AG04450 (cell line): Measurements from ENCODE around the gene C9orf57. TPM values are rescaled to one million over a fixed set of nuclear protein-coding genes. Genes with fewer than 3 reads are reported as not detected.
"Not testable (repeated sequence)": the region's sequence is repeated elsewhere in the genome, so short reads cannot be mapped to it uniquely, and the experiment has no call there.

Experiments
- CTCF ChIA-PET: fragments of 300-600, 350-600 bp; formaldehyde crosslinking; extraction: SDS; loops from one replicate; lab custom pipeline; 2022; ENCODE audit warnings: antibody characterized with exemption, inconsistent platforms; lab: Charles Lee
- POLR2A ChIA-PET: fragments of 350-600 bp; formaldehyde crosslinking; extraction: SDS; loops from one replicate; lab custom pipeline; 2021; ENCODE audit warnings: antibody characterized with exemption, inconsistent platforms; lab: Yijun Ruan, JAX
- DNase-seq: peaks from one replicate; pipeline ENCODE4 v3.0.0-alpha.2; 2011; ENCODE audit warnings: low read depth, low spot score
- H3K27ac ChIP-seq: one replicate; pipeline ENCODE4 v1.5.1; 2012; ENCODE audit warnings: low read depth, low read length, control low read depth
- H3K27me3 ChIP-seq: one replicate; pipeline ENCODE4 v1.6.0; 2012; ENCODE audit warnings: low read length; ENCODE audit not compliant: control insufficient read depth, insufficient read depth
- H3K4me3 ChIP-seq: 2 replicates; pipeline ENCODE4 v1.5.1; 2011; ENCODE audit warnings: mild to moderate bottlenecking, low read depth, low read length, control low read depth
- H3K9me3 ChIP-seq: 2 replicates; pipeline ENCODE4 v1.5.1; 2012; ENCODE audit warnings: low read length; ENCODE audit not compliant: control insufficient read depth, insufficient read depth
- CTCF ChIP-seq: IDR thresholded peaks from 2 replicates; pipeline ENCODE4 v1.5.1; 2011; ENCODE audit warnings: low read depth, low read length, control low read depth, inconsistent platforms
- polyA plus RNA-seq: library from polyadenylated mRNA; depleted of rRNA; stranded (reverse); fragments of >200 nt; gene quantifications from 2 replicates; pipeline ENCODE4 v1.2.3, GENCODE V29; 2011

C9orf57 gene
- polyA plus RNA-seq, 1 experiment = not detected

- POLR2A ChIA-PET = interaction anchor here (1.3 kb wide), 1 partner anchor 112 kb away, joined by 4 read pairs; the partner anchor contains the start of genes ABHD17B and C9orf85
- H3K27me3 ChIP-seq = no peaks in the 10 kb centered on the region
- CTCF ChIA-PET = interaction anchor here (2.8 to 6.4 kb wide), 4 partner anchors 11 to 737 kb away, joined by 21 to 193 read pairs (median 41); no protein-coding TSS in a partner anchor
These were observed 37.6 kb downstream of the C9orf57 start for GRCh38 chr9:72022841-72023240.

GRCh38 chr9:72013292-72013760 lies 47.1 kb downstream of the C9orf57 start:
- CTCF ChIA-PET = no interaction called here

More at GRCh38 chr9:72022841-72023240, 37.6 kb downstream of the C9orf57 start:
- DNase-seq = peak; percentile 47
- Histone ChIP-seq H3K27ac (no peak overlapping the region), H3K9me3 (no peaks in the 10 kb centered on the region), H3K4me3 (no peak overlapping the region)
- TF ChIP-seq CTCF = no peak

GRCh38 chr9:72012646-72013045 lies 47.8 kb downstream of the C9orf57 start:
- DNase-seq = no peak
- ChIA-PET CTCF (interaction anchor here (0.6 kb wide), 1 partner anchor 206 kb away, joined by 3 read pairs; no protein-coding TSS in a partner anchor), POLR2A (no interaction called here)
- H3K9me3 ChIP-seq = no peaks in the 10 kb centered on the region
- H3K27me3 ChIP-seq = peaks cover 5% of the 10 kb centered on the region
- H3K27ac ChIP-seq = no peak overlapping the region
- TF ChIP-seq CTCF = no peak
- H3K4me3 ChIP-seq = no peak overlapping the region

More at GRCh38 chr9:72013292-72013760, 47.1 kb downstream of the C9orf57 start:
- Histone ChIP-seq H3K9me3 (no peaks in the 10 kb centered on the region), H3K27ac (no peak overlapping the region), H3K4me3 (no peak overlapping the region), H3K27me3 (peaks cover 5% of the 10 kb centered on the region)
- POLR2A ChIA-PET = no interaction called here
- DNase-seq = no peak
- no peak for TF ChIP-seq CTCF

GRCh38 chr9:72007726-72008125 lies 52.7 kb downstream of the C9orf57 start:
- POLR2A ChIA-PET, H3K27me3 ChIP-seq, H3K4me3 ChIP-seq, DNase-seq, H3K27ac ChIP-seq, H3K9me3 ChIP-seq: not testable (repeated sequence)
- CTCF ChIA-PET = interaction anchor here (2.2 kb wide), 1 partner anchor 31 kb away, joined by 9 read pairs; no protein-coding TSS in a partner anchor

GRCh38 chr9:72006501-72006900 lies 53.9 kb downstream of the C9orf57 start:
- no peak overlapping the region for H3K4me3 ChIP-seq
- H3K27ac ChIP-seq = no peak overlapping the region
- ChIA-PET CTCF (interaction anchor here (0.5 to 0.9 kb wide), 2 partner anchors 17 to 18 kb away, joined by 4 read pairs; no protein-coding TSS in a partner anchor), POLR2A (no interaction called here)
- no peak for TF ChIP-seq CTCF
- DNase-seq = no peak
- no peaks in the 10 kb centered on the region for H3K27me3 ChIP-seq
- no peaks in the 10 kb centered on the region for H3K9me3 ChIP-seq
